ENCODE results near the gene SSH2. TPM values are rescaled to one million over a fixed set of nuclear protein-coding genes. Genes with fewer than 3 reads are reported as not detected.

Gene SSH2
- total and polyA plus RNA-seq, 7 experiments from 2014 or later: 33.9 to 109 (median 76.2) TPM

GRCh38 chr17:29931231-29931932 lies 1.4 kb upstream of the SSH2 start:
- ChIA-PET POLR2A (interaction anchor here (0.6 to 3.3 kb wide), 19 partner anchors 9 to 359 kb away, joined by 3 to 64 read pairs (median 4); partner anchors contain the start of gene EFCAB5), CTCF (interaction anchor here (0.6 to 5.5 kb wide), 43 partner anchors 8 to 1578 kb away, joined by 3 to 196 read pairs (median 4); partner anchors contain the start of genes ANKRD13B and EFCAB5)
- Mint-ChIP-seq H3K27ac (no peak overlapping the region), H3K4me3 (no peak overlapping the region), H3K27me3 (peaks cover 0 to 2% (median 0%) of the 10 kb centered on the region in 5 donors), H3K9me3 (peaks cover 0 to 3% (median 0%) of the 10 kb centered on the region in 11 donors), H3K36me3 (peaks cover 0 to 5% (median 0%) of the 10 kb centered on the region in 5 donors), H3K4me1 (peaks cover 24 to 35% (median 27%) of the 10 kb centered on the region in 7 donors)
- Histone ChIP-seq H3K36me3 (ENCODE audit: control insufficient read depth in 2 of 3, insufficient read depth in 3 of 3, low read length in 3 of 3) (peaks cover 0 to 12% (median 0%) of the 10 kb centered on the region in 3 experiments), H3K4me1 (ENCODE audit: control insufficient read depth in 2 of 2, insufficient read depth in 2 of 2, low read length in 2 of 2) (peaks cover 13 to 25% of the 10 kb centered on the region in 2 donors), H3K4me3 (ENCODE audit: low read length) (peak overlapping the region; percentile 81), H3K9me3 (ENCODE audit: control insufficient read depth in 2 of 3, low read length in 3 of 3) (no peaks in the 10 kb centered on the region), H3K27me3 (ENCODE audit: control insufficient read depth in 2 of 2, insufficient read depth in 2 of 2, low read length in 2 of 2) (no peaks in the 10 kb centered on the region), H3K27ac (ENCODE audit: low read depth, low read length) (peak overlapping the region; percentile 85)
- DNase-seq (peak; percentile 29 to 89 (median 78)), ATAC-seq (peak; percentile 84)
- intact Hi-C loops (cut with micrococcal nuclease): loop anchor here (1.0 to 5.0 kb wide), 15 partner anchors 63 to 539 kb away; partner anchors contain the start of genes TP53I13 (in 2 of the 2), ABHD15 (in 1 of the 2) and TAOK1 (in 1 of the 2)

- Mint-ChIP-seq H3K36me3 (peaks cover 0 to 5% (median 0%) of the 10 kb centered on the region in 5 donors), H3K27ac (no peak overlapping the region), H3K4me1 (peaks cover 29 to 40% (median 31%) of the 10 kb centered on the region in 7 donors), H3K27me3 (peaks cover 0 to 1% (median 0%) of the 10 kb centered on the region in 5 donors), H3K4me3 (no peak overlapping the region), H3K9me3 (no peaks in the 10 kb centered on the region)
- DNase-seq: peak in 1 of 9 donors; percentile 5
- ChIA-PET CTCF (interaction anchor here (1.0 to 5.5 kb wide), 25 partner anchors 8 to 561 kb away, joined by 3 to 196 read pairs (median 6); partner anchors contain the start of genes ANKRD13B and EFCAB5), POLR2A (interaction anchor here (0.5 to 3.3 kb wide), 19 partner anchors 8 to 365 kb away, joined by 3 to 64 read pairs (median 4); no protein-coding TSS in a partner anchor)
- intact Hi-C loops (cut with micrococcal nuclease): loop anchor here (1.0 to 5.0 kb wide), 18 partner anchors 62 to 538 kb away; partner anchors contain the start of genes TP53I13 (in 2 of the 2), ABHD15 (in 1 of the 2), CPD (in 1 of the 2) and GIT1 (in 1 of the 2)
- Histone ChIP-seq H3K27ac (ENCODE audit: low read depth, low read length) (peak overlapping the region; percentile 85), H3K4me1 (ENCODE audit: control insufficient read depth in 2 of 2, insufficient read depth in 2 of 2, low read length in 2 of 2) (peaks cover 13 to 25% of the 10 kb centered on the region in 2 donors), H3K4me3 (ENCODE audit: low read length) (peak overlapping the region; percentile 81), H3K36me3 (ENCODE audit: control insufficient read depth in 2 of 3, insufficient read depth in 3 of 3, low read length in 3 of 3) (peaks cover 0 to 12% (median 0%) of the 10 kb centered on the region in 3 experiments), H3K27me3 (ENCODE audit: control insufficient read depth in 2 of 2, insufficient read depth in 2 of 2, low read length in 2 of 2) (no peaks in the 10 kb centered on the region), H3K9me3 (ENCODE audit: control insufficient read depth in 2 of 3, low read length in 3 of 3) (no peaks in the 10 kb centered on the region)
- peak; percentile 43 for ATAC-seq
Observed at GRCh38 chr17:29930409-29931010, 482 bp upstream of the SSH2 start.

- Mint-ChIP-seq H3K4me1 (peaks cover 29 to 48% (median 40%) of the 10 kb centered on the region in 7 donors), H3K27ac (no peak overlapping the region), H3K9me3 (no peaks in the 10 kb centered on the region), H3K27me3 (no peaks in the 10 kb centered on the region), H3K36me3 (peaks cover 0 to 6% (median 4%) of the 10 kb centered on the region in 5 donors), H3K4me3 (no peak overlapping the region)
- intact Hi-C loops (cut with micrococcal nuclease): loop anchor here in 1 of 2 donors (1.0 kb wide), 2 partner anchors 311 to 340 kb away; partner anchors contain the start of gene GIT1
- H3K4me1 ChIP-seq (ENCODE audit: control insufficient read depth in 2 of 2, insufficient read depth in 2 of 2, low read length in 2 of 2): peaks cover 13 to 25% of the 10 kb centered on the region in 2 donors
- peak overlapping the region; percentile 85 for H3K27ac ChIP-seq (ENCODE audit: low read depth, low read length)
- DNase-seq (peak in 6 of 9 donors; percentile 5 to 36 (median 14)), ATAC-seq (no peak)
- ChIA-PET POLR2A (interaction anchor here (0.7 to 3.3 kb wide), 6 partner anchors 23 to 1210 kb away, joined by 3 to 64 read pairs (median 4); partner anchors contain the start of gene TP53I13), CTCF (interaction anchor here (1.9 to 2.7 kb wide), 2 partner anchors 119 to 121 kb away, joined by 7 to 11 read pairs; no protein-coding TSS in a partner anchor)
- H3K4me3 ChIP-seq (ENCODE audit: low read length): peak overlapping the region; percentile 81
- H3K36me3 ChIP-seq (ENCODE audit: control insufficient read depth in 2 of 3, insufficient read depth in 3 of 3, low read length in 3 of 3): peaks cover 0 to 12% (median 0%) of the 10 kb centered on the region in 3 experiments
- no peaks in the 10 kb centered on the region for H3K9me3 ChIP-seq (ENCODE audit: control insufficient read depth in 2 of 3, low read length in 3 of 3)
- H3K27me3 ChIP-seq (ENCODE audit: control insufficient read depth in 2 of 2, insufficient read depth in 2 of 2, low read length in 2 of 2): no peaks in the 10 kb centered on the region
Observed at GRCh38 chr17:29929006-29929532, 959 bp downstream of the SSH2 start.

GRCh38 chr17:29927546-29927945 lies 2.5 kb downstream of the SSH2 start:
- H3K4me1 Mint-ChIP-seq: peaks cover 25 to 42% (median 33%) of the 10 kb centered on the region in 7 donors
- peak overlapping the region in 2 of 9 donors; percentile 0 to 53 for H3K27ac Mint-ChIP-seq
- POLR2A ChIA-PET: interaction anchor here (0.5 to 0.7 kb wide), 3 partner anchors 74 to 285 kb away, joined by 3 read pairs; no protein-coding TSS in a partner anchor
- H3K36me3 Mint-ChIP-seq: peaks cover 0 to 6% (median 4%) of the 10 kb centered on the region in 5 donors
- H3K4me1 ChIP-seq (ENCODE audit: control insufficient read depth in 2 of 2, insufficient read depth in 2 of 2, low read length in 2 of 2): peaks cover 13 to 25% of the 10 kb centered on the region in 2 donors
- H3K4me3 ChIP-seq (ENCODE audit: low read length): no peak overlapping the region
- no peaks in the 10 kb centered on the region for H3K9me3 ChIP-seq (ENCODE audit: control insufficient read depth in 2 of 3, low read length in 3 of 3)
- H3K9me3 Mint-ChIP-seq: no peaks in the 10 kb centered on the region
- ATAC-seq (no peak), DNase-seq (no peak)
- H3K36me3 ChIP-seq (ENCODE audit: control insufficient read depth in 2 of 3, insufficient read depth in 3 of 3, low read length in 3 of 3): peaks cover 0 to 12% (median 0%) of the 10 kb centered on the region in 3 experiments
- no peak overlapping the region for H3K27ac ChIP-seq (ENCODE audit: low read depth, low read length)
- no peaks in the 10 kb centered on the region for H3K27me3 ChIP-seq (ENCODE audit: control insufficient read depth in 2 of 2, insufficient read depth in 2 of 2, low read length in 2 of 2)
- no peaks in the 10 kb centered on the region for H3K27me3 Mint-ChIP-seq
- H3K4me3 Mint-ChIP-seq: peak overlapping the region in 6 of 10 donors; percentile 18 to 66 (median 28)
- CTCF ChIA-PET: interaction anchor here (1.9 to 2.7 kb wide), 2 partner anchors 118 to 120 kb away, joined by 7 to 11 read pairs; no protein-coding TSS in a partner anchor
- intact Hi-C loops (cut with micrococcal nuclease): no loop called here

DNA sequence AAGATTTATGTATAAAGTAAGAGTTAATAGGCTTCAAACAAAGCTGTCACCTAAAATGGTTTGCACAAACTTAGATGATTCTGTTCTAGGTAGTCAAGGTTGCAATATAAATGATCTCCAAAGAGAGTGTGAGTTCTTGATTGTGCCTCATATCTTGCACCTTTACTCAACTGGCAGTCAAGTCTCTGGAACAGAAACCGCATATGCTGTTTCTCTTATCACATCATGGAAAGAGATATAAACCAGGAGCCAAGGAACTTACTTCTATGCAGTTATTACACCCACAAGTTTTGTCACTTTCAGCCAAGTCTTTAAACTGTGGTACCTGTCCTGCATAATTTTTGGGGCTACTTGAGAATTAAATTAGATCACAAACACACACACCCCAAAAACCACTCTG lies 5.2 kb downstream of the SSH2 start:
- H3K27me3 ChIP-seq (ENCODE audit: control insufficient read depth in 2 of 2, insufficient read depth in 2 of 2, low read length in 2 of 2): no peaks in the 10 kb centered on the region
- intact Hi-C loops (cut with micrococcal nuclease): no loop called here
- H3K36me3 Mint-ChIP-seq: peaks cover 0 to 9% (median 6%) of the 10 kb centered on the region in 5 donors
- ChIA-PET POLR2A (no interaction called here), CTCF (no interaction called here)
- H3K4me3 Mint-ChIP-seq: no peak overlapping the region
- H3K27ac Mint-ChIP-seq: no peak overlapping the region
- H3K27me3 Mint-ChIP-seq: no peaks in the 10 kb centered on the region
- no peak overlapping the region for H3K27ac ChIP-seq (ENCODE audit: low read depth, low read length)
- no peaks in the 10 kb centered on the region for H3K9me3 ChIP-seq (ENCODE audit: control insufficient read depth in 2 of 3, low read length in 3 of 3)
- H3K4me1 ChIP-seq (ENCODE audit: control insufficient read depth in 2 of 2, insufficient read depth in 2 of 2, low read length in 2 of 2): peaks cover 7 to 12% of the 10 kb centered on the region in 2 donors
- DNase-seq: no peak
- ATAC-seq: no peak
- no peaks in the 10 kb centered on the region for H3K9me3 Mint-ChIP-seq
- H3K4me3 ChIP-seq (ENCODE audit: low read length): no peak overlapping the region
- peaks cover 0 to 3% (median 0%) of the 10 kb centered on the region in 3 experiments for H3K36me3 ChIP-seq (ENCODE audit: control insufficient read depth in 2 of 3, insufficient read depth in 3 of 3, low read length in 3 of 3)
- peaks cover 28 to 47% (median 40%) of the 10 kb centered on the region in 7 donors for H3K4me1 Mint-ChIP-seq
